Measurements from ENCODE around the gene CCDC174.
"Not testable (repeated sequence)": the region's sequence is repeated elsewhere in the genome, so short reads cannot be mapped to it uniquely, and the experiment has no call there.

CCDC174 gene

GRCh38 chr3:14627815-14628214 is 23.7 kb upstream of the CCDC174 start:
- no peak for DNase-seq

GRCh38 chr3:14628406-14628805 is 23.2 kb upstream of the CCDC174 start:
- DNase-seq, result no peak

- DNase-seq, result no peak
Observed at GRCh38 chr3:14630404-14631100, 21.0 kb upstream of the CCDC174 start.

GRCh38 chr3:14631101-14631497 is 20.5 kb upstream of the CCDC174 start:
- DNase-seq, result no peak

- DNase-seq, result no peak
Observed at GRCh38 chr3:14631687-14632441, 19.7 kb upstream of the CCDC174 start.

GRCh38 chr3:14632442-14632930 is 19.1 kb upstream of the CCDC174 start:
- no peak for DNase-seq

- no peak for DNase-seq
Observed at GRCh38 chr3:14633417-14633816, 18.1 kb upstream of the CCDC174 start.

- no peak for DNase-seq
Observed at GRCh38 chr3:14633819-14634424, 17.6 kb upstream of the CCDC174 start.

- DNase-seq, result no peak
Observed at GRCh38 chr3:14634763-14635400, 16.7 kb upstream of the CCDC174 start.

GRCh38 chr3:14636496-14637087 is 15.0 kb upstream of the CCDC174 start:
- no peak for DNase-seq

- DNase-seq, result no peak
Observed at GRCh38 chr3:14640157-14640562, 11.4 kb upstream of the CCDC174 start.

- DNase-seq, result no peak
Observed at GRCh38 chr3:14640734-14641133, 10.8 kb upstream of the CCDC174 start.

- DNase-seq, result no peak
Observed at GRCh38 chr3:14641346-14641745, 10.2 kb upstream of the CCDC174 start.

GRCh38 chr3:14645453-14645852 is 6.1 kb upstream of the CCDC174 start:
- DNase-seq, result no peak

- no peak for DNase-seq
Observed at GRCh38 chr3:14646131-14646573, 5.4 kb upstream of the CCDC174 start.

- no peak for DNase-seq
Observed at GRCh38 chr3:14646589-14647413, 4.8 kb upstream of the CCDC174 start.

- no peak for DNase-seq
Observed at GRCh38 chr3:14647976-14648955, 3.3 kb upstream of the CCDC174 start.

- no peak for DNase-seq
Observed at GRCh38 chr3:14649466-14649865, 2.1 kb upstream of the CCDC174 start.

GRCh38 chr3:14650193-14650592 is 1.4 kb upstream of the CCDC174 start:
- DNase-seq, result no peak

GRCh38 chr3:14652360-14652907 is 872 bp downstream of the CCDC174 start:
- not testable (repeated sequence) for DNase-seq
